CD14-positive monocyte (primary cell): ENCODE measurements around the gene TBC1D32. TPM values are rescaled to one million over a fixed set of nuclear protein-coding genes. Genes with fewer than 3 reads are reported as not detected.

Experiments used
- DNase-seq, 3 donors: peaks; one replicate each; pipeline ENCODE4 v3.0.0-alpha.2; 2011 to 2022
- H2AFZ ChIP-seq: 2 replicates; pipeline ENCODE4 v1.6.0; 2012; ENCODE audit warnings: mild to moderate bottlenecking, low read depth, low read length, inconsistent platforms; ENCODE audit not compliant: insufficient read depth, poor library complexity, severe bottlenecking
- H3K27ac ChIP-seq, 2 donors: 1 replicate in 1 of 2; 2 replicates in 1 of 2; pipeline ENCODE4 v1.5.1; 2012 to 2013; ENCODE audit warnings: low read length in 2 of 2, control low read depth in 1 of 2, inconsistent platforms in 1 of 2, low read depth in 1 of 2, mild to moderate bottlenecking in 1 of 2
- H3K27me3 ChIP-seq, 2 donors: one replicate each; pipeline versions ENCODE4 v1.6.0 to v1.6.1; 2011 to 2013; ENCODE audit warnings: low read length in 2 of 2; ENCODE audit not compliant: control insufficient read depth in 2 of 2, insufficient read depth in 2 of 2
- H3K36me3 ChIP-seq, 2 donors: replicated peaks in 1 of 2; 1 replicate in 1 of 2; 2 replicates in 1 of 2; pipeline versions ENCODE4 v1.5.1 to v1.6.1; 2012 to 2013; ENCODE audit warnings: low read length in 2 of 2, control low read depth in 1 of 2, inconsistent platforms in 1 of 2, mild to moderate bottlenecking in 1 of 2; ENCODE audit not compliant: insufficient read depth in 2 of 2, control insufficient read depth in 1 of 2
- H3K4me1 ChIP-seq, 2 donors: 1 replicate in 1 of 2; 2 replicates in 1 of 2; pipeline versions ENCODE4 v1.5.1 to v1.6.1; 2012 to 2013; ENCODE audit warnings: low read length in 2 of 2, control low read depth in 1 of 2, inconsistent platforms in 1 of 2, mild to moderate bottlenecking in 1 of 2, moderate library complexity in 1 of 2; ENCODE audit not compliant: insufficient read depth in 2 of 2, control insufficient read depth in 1 of 2
- H3K4me2 ChIP-seq: replicated peaks from 2 replicates; pipeline ENCODE3; 2012; ENCODE audit warnings: low read length, moderate library complexity, mild to moderate bottlenecking; ENCODE audit not compliant: poor library complexity, severe bottlenecking; ENCODE audit errors: extremely low read depth
- H3K4me3 ChIP-seq, 3 experiments: fragments of 200-600 bp in 1 of 3; sonication (generic) in 1 of 3; replicated peaks in 1 of 3; 1 replicate in 2 of 3; 2 replicates in 1 of 3; pipeline ENCODE4 v1.5.1; 2011 to 2013; ENCODE audit warnings: low read length in 3 of 3, mild to moderate bottlenecking in 3 of 3, control low read depth in 2 of 3, low read depth in 2 of 3, inconsistent platforms in 1 of 3, moderate library complexity in 1 of 3
- H3K79me2 ChIP-seq: 2 replicates; pipeline ENCODE4 v1.6.0; 2012; ENCODE audit warnings: mild to moderate bottlenecking, control low read depth, inconsistent platforms, low read length, moderate library complexity; ENCODE audit not compliant: insufficient read depth
- H3K9ac ChIP-seq: 2 replicates; pipeline ENCODE4 v1.6.0; 2017; ENCODE audit warnings: low read length, mild to moderate bottlenecking; ENCODE audit not compliant: insufficient read depth, poor library complexity, severe bottlenecking
- H3K9me3 ChIP-seq, 2 donors: replicated peaks in 1 of 2; 1 replicate in 1 of 2; 2 replicates in 1 of 2; pipeline versions ENCODE4 v1.5.1 to v1.6.1; 2012 to 2013; ENCODE audit warnings: low read length in 2 of 2, control low read depth in 1 of 2; ENCODE audit not compliant: control insufficient read depth in 1 of 2, insufficient read depth in 1 of 2
- H4K20me1 ChIP-seq: 2 replicates; pipeline ENCODE4 v1.6.0; 2012; ENCODE audit warnings: mild to moderate bottlenecking, low read length, control low read depth, moderate library complexity; ENCODE audit not compliant: insufficient read depth
- H3K27ac Mint-ChIP-seq, 7 donors: one replicate each; pipeline ENCODE4 v1.8.0; 2020; ENCODE audit warnings: mild to moderate bottlenecking in 7 of 7, mixed read lengths in 7 of 7, moderate library complexity in 6 of 7, inconsistent platforms in 2 of 7
- H3K27me3 Mint-ChIP-seq, 3 donors: one replicate each; pipeline ENCODE4 v1.8.0; 2021 to 2022; ENCODE audit warnings: low read depth in 3 of 3, mild to moderate bottlenecking in 3 of 3, mixed read lengths in 3 of 3, moderate library complexity in 3 of 3, inconsistent platforms in 1 of 3
- H3K36me3 Mint-ChIP-seq, 2 donors: one replicate each; pipeline ENCODE4 v1.8.0; 2020; ENCODE audit warnings: mixed read lengths in 2 of 2, inconsistent platforms in 1 of 2, mild to moderate bottlenecking in 1 of 2
- H3K4me1 Mint-ChIP-seq: one replicate; pipeline ENCODE4 v1.8.0; 2020; ENCODE audit warnings: mild to moderate bottlenecking, mixed read lengths
- H3K4me3 Mint-ChIP-seq, 2 donors: one replicate each; pipeline ENCODE4 v1.8.0; 2020; ENCODE audit warnings: mild to moderate bottlenecking in 2 of 2, mixed read lengths in 2 of 2, moderate library complexity in 1 of 2
- H3K9me3 Mint-ChIP-seq, 7 donors: one replicate each; pipeline ENCODE4 v1.8.0; 2020 to 2022; ENCODE audit warnings: mixed read lengths in 7 of 7, mild to moderate bottlenecking in 6 of 7, moderate library complexity in 6 of 7, inconsistent platforms in 2 of 7
- intact Hi-C, 2 donors: fragments of 100-400 bp; cut with micrococcal nuclease; formaldehyde crosslinking; loops; one replicate each; pipeline versions ENCODE4 v1.15.0 to v1.15.1; 2023
- polyA plus RNA-seq, 3 donors: library from polyadenylated mRNA; depleted of rRNA in 1 of 3; unstranded in 2 of 3; stranded (reverse) in 1 of 3; fragments of 300-500 nt in 2 of 3; fragments of >200 nt in 1 of 3; fragmentation: Illumina TruSeq in 2 of 3; gene quantifications; 1 replicate in 2 of 3; 2 replicates in 1 of 3; pipeline ENCODE4 v1.2.3, GENCODE V29; 2012 to 2021
- TF ChIP-seq, protein P1 (sequence below): fragments of 200-600 bp; IDR thresholded peaks from one replicate; pipeline ENCODE4 v1.8.0; 2022; ENCODE audit warnings: antibody characterized with exemption, mild to moderate bottlenecking

The TBC1D32 gene
- polyA plus RNA-seq, 3 donors: 0.23 to 0.64 TPM; not detected in 1

GRCh38 chr6:121124600-121124999, 209.7 kb downstream of the TBC1D32 start:
- Histone ChIP-seq H3K9ac (no peak overlapping the region), H3K4me2 (no peak overlapping the region), H3K4me3 (no peak overlapping the region), H3K27ac (no peak overlapping the region), H3K36me3 (peaks cover 0 to 7% of the 10 kb centered on the region in 2 donors), H3K9me3 (peaks cover 9 to 18% of the 10 kb centered on the region in 2 donors), H3K27me3 (no peaks in the 10 kb centered on the region), H2AFZ (no peak overlapping the region), H3K79me2 (no peaks in the 10 kb centered on the region), H4K20me1 (no peaks in the 10 kb centered on the region), H3K4me1 (no peaks in the 10 kb centered on the region)
- intact Hi-C loops: no loop called here
- DNase-seq: no peak
- Mint-ChIP-seq H3K4me1 (no peaks in the 10 kb centered on the region), H3K9me3 (peaks cover 9 to 18% (median 14%) of the 10 kb centered on the region in 7 donors), H3K4me3 (no peak overlapping the region), H3K36me3 (peaks cover 2 to 9% of the 10 kb centered on the region in 2 donors), H3K27me3 (no peaks in the 10 kb centered on the region), H3K27ac (no peak overlapping the region)
- TF ChIP-seq, protein P1, sequence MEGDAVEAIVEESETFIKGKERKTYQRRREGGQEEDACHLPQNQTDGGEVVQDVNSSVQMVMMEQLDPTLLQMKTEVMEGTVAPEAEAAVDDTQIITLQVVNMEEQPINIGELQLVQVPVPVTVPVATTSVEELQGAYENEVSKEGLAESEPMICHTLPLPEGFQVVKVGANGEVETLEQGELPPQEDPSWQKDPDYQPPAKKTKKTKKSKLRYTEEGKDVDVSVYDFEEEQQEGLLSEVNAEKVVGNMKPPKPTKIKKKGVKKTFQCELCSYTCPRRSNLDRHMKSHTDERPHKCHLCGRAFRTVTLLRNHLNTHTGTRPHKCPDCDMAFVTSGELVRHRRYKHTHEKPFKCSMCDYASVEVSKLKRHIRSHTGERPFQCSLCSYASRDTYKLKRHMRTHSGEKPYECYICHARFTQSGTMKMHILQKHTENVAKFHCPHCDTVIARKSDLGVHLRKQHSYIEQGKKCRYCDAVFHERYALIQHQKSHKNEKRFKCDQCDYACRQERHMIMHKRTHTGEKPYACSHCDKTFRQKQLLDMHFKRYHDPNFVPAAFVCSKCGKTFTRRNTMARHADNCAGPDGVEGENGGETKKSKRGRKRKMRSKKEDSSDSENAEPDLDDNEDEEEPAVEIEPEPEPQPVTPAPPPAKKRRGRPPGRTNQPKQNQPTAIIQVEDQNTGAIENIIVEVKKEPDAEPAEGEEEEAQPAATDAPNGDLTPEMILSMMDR: no peak

GRCh38 chr6:121112356-121112755, 221.9 kb downstream of the TBC1D32 start:
- intact Hi-C loops: no loop called here

More at GRCh38 chr6:121112356-121112755, 221.9 kb downstream of the TBC1D32 start:
- Histone ChIP-seq H2AFZ (no peak overlapping the region), H3K36me3 (no peaks in the 10 kb centered on the region), H3K27ac (no peak overlapping the region), H3K4me1 (no peaks in the 10 kb centered on the region), H3K27me3 (no peaks in the 10 kb centered on the region), H4K20me1 (no peaks in the 10 kb centered on the region), H3K4me2 (no peak overlapping the region), H3K9me3 (no peaks in the 10 kb centered on the region), H3K79me2 (no peaks in the 10 kb centered on the region), H3K4me3 (no peak overlapping the region), H3K9ac (no peak overlapping the region)
- Mint-ChIP-seq H3K27me3 (peaks cover 0 to under 1% (median 0%) of the 10 kb centered on the region in 3 donors), H3K9me3 (peaks cover 0 to 2% (median 0%) of the 10 kb centered on the region in 7 donors), H3K36me3 (no peaks in the 10 kb centered on the region), H3K4me1 (no peaks in the 10 kb centered on the region), H3K27ac (no peak overlapping the region), H3K4me3 (no peak overlapping the region)
- TF ChIP-seq, protein P1: no peak
- no peak for DNase-seq
